Measurements from ENCODE around the gene F7. TPM values are rescaled to one million over a fixed set of nuclear protein-coding genes. Genes with fewer than 3 reads are reported as not detected.

Gene F7
- polyA plus RNA-seq, 2 of the 4 experiments (the other 2 are of a cell fraction), result 0.26 to 0.65 TPM

DNA sequence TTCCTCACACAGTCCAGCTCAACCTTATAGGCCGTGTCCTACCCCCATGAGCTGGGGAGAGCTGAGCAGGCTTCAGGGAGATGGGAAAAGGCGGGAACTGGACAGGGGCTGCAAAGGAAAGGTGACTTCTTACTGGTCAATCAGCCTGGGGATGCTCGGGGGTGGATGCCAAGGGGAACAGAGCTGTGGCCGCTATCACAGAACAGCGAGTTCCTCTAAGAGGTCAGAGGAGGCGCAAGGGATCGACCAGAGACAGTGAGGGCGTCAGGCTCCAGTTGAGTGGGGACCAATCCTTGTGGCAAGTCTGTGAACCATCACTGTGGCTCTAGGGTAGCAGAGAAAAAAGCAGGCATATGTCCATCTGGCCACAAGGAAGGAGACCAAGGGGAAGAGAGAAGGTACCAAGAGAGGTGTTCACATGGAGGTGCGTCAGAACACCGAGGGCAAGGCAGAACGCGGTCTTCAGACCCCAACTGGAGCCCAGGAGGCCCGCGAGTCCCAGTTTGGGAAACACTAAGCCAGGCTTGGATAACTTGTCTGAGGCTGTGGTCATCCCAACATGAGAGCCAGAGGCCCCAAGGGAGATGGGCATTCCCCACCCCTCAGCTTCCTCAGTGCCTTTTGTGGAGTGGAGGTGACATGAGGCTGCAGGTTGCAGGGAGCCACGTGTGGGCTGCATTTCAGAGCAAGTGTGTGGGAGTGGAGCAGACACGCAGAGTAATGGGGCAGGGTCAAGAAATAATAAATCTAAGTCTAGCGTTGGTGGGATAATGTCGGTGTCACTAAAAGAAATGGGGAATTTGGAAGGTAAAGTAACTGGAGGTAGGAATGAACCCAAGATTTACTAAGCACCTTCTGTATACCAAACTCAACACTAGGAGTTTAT, 20.9 kb downstream of the F7 start:
- no peak overlapping the region for H3K27ac ChIP-seq
- 74% methylated on average over 18 of the region's 18 CpGs for WGBS (ENCODE audit: missing lambda C conversion rate)
- H3K9me3 ChIP-seq, result no peaks in the 10 kb centered on the region
- H3K4me3 ChIP-seq, result no peak overlapping the region
- FAIRE-seq, result no peak
- H3K4me2 ChIP-seq, result no peak overlapping the region
- ChIA-PET POLR2A (no interaction called here), CTCF (no interaction called here)
- H3K4me1 ChIP-seq, result no peaks in the 10 kb centered on the region
- ATAC-seq, result no peak
- no peak for DNase-seq (ENCODE audit: low read depth in 1 of 2, low spot score in 1 of 2)
- no peak for TF ChIP-seq CTCF (IDR thresholded peaks at IDR 0.05)
- TF ChIP-seq ZSCAN20 (CRISPR knock-in tag; IDR thresholded peaks at IDR 0.05), result no peak
- TF ChIP-seq BCL3 (IDR thresholded peaks at IDR 0.05), result no peak
- TF ChIP-seq, protein P1, sequence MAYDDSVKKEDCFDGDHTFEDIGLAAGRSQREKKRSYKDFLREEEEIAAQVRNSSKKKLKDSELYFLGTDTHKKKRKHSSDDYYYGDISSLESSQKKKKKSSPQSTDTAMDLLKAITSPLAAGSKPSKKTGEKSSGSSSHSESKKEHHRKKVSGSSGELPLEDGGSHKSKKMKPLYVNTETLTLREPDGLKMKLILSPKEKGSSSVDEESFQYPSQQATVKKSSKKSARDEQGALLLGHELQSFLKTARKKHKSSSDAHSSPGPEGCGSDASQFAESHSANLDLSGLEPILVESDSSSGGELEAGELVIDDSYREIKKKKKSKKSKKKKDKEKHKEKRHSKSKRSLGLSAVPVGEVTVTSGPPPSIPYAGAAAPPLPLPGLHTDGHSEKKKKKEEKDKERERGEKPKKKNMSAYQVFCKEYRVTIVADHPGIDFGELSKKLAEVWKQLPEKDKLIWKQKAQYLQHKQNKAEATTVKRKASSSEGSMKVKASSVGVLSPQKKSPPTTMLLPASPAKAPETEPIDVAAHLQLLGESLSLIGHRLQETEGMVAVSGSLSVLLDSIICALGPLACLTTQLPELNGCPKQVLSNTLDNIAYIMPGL (CRISPR knock-in tag; IDR thresholded peaks at IDR 0.05; ENCODE audit: borderline replicate concordance), result no peak
- TF ChIP-seq HEYL (CRISPR knock-in tag; IDR thresholded peaks at IDR 0.05), result no peak
- no peak for TF ChIP-seq HDAC2 (IDR thresholded peaks at IDR 0.05)
- TF ChIP-seq ZNF302 (CRISPR knock-in tag; IDR thresholded peaks at IDR 0.05), result no peak
- TF ChIP-seq NFE2L2 (conservative IDR thresholded peaks at IDR 0.05; ENCODE audit: low read length), result no peak
- no peak for TF ChIP-seq SREBF2 (IDR thresholded peaks at IDR 0.05)
- TF ChIP-seq HOXB13 (CRISPR knock-in tag; IDR thresholded peaks at IDR 0.05; ENCODE audit: low read depth), result no peak
- TF ChIP-seq, protein P2, sequence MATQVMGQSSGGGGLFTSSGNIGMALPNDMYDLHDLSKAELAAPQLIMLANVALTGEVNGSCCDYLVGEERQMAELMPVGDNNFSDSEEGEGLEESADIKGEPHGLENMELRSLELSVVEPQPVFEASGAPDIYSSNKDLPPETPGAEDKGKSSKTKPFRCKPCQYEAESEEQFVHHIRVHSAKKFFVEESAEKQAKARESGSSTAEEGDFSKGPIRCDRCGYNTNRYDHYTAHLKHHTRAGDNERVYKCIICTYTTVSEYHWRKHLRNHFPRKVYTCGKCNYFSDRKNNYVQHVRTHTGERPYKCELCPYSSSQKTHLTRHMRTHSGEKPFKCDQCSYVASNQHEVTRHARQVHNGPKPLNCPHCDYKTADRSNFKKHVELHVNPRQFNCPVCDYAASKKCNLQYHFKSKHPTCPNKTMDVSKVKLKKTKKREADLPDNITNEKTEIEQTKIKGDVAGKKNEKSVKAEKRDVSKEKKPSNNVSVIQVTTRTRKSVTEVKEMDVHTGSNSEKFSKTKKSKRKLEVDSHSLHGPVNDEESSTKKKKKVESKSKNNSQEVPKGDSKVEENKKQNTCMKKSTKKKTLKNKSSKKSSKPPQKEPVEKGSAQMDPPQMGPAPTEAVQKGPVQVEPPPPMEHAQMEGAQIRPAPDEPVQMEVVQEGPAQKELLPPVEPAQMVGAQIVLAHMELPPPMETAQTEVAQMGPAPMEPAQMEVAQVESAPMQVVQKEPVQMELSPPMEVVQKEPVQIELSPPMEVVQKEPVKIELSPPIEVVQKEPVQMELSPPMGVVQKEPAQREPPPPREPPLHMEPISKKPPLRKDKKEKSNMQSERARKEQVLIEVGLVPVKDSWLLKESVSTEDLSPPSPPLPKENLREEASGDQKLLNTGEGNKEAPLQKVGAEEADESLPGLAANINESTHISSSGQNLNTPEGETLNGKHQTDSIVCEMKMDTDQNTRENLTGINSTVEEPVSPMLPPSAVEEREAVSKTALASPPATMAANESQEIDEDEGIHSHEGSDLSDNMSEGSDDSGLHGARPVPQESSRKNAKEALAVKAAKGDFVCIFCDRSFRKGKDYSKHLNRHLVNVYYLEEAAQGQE (IDR thresholded peaks at IDR 0.05), result no peak
- TF ChIP-seq TP53 (CRISPR knock-in tag; IDR thresholded peaks at IDR 0.05), result no peak
- TF ChIP-seq, protein P3, sequence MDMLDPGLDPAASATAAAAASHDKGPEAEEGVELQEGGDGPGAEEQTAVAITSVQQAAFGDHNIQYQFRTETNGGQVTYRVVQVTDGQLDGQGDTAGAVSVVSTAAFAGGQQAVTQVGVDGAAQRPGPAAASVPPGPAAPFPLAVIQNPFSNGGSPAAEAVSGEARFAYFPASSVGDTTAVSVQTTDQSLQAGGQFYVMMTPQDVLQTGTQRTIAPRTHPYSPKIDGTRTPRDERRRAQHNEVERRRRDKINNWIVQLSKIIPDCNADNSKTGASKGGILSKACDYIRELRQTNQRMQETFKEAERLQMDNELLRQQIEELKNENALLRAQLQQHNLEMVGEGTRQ (IDR thresholded peaks at IDR 0.05), result no peak
- TF ChIP-seq TFCP2L1 (CRISPR knock-in tag; IDR thresholded peaks at IDR 0.05), result no peak
- no peak for TF ChIP-seq CHD2 (IDR thresholded peaks at IDR 0.05; ENCODE audit: low read length, partially characterized antibody)
- no peak for TF ChIP-seq HOXB5 (CRISPR knock-in tag; IDR thresholded peaks at IDR 0.05)
- no peak for TF ChIP-seq POLR2AphosphoS2 (conservative IDR thresholded peaks at IDR 0.05; ENCODE audit: low read length)

All from A549 (cell line).